Astrocyte of the spinal cord (primary cell): ENCODE results near the gene CAND1.

ENCODE experiments used
- DNase-seq: peaks from one replicate; pipeline ENCODE4 v3.0.0; 2011; ENCODE audit warnings: low read depth, low spot score
- H3K4me3 ChIP-seq: 2 replicates; pipeline ENCODE4 v1.5.1; 2011; ENCODE audit warnings: low read depth, mild to moderate bottlenecking, low read length, moderate library complexity
- CTCF ChIP-seq: IDR thresholded peaks from 2 replicates; pipeline ENCODE4 v1.5.1; 2012; ENCODE audit warnings: low read depth, mild to moderate bottlenecking, low read length, inconsistent platforms
- in situ Hi-C: cut with HindIII; loops from 2 replicates; pipeline ENCODE4 v1.10.0; 2017; ENCODE audit warnings: low sequenced_read_pairs

CAND1 gene

GRCh38 chr12:67268896-67269632 lies at the start of gene CAND1:
TSS of gene CAND1 (plus strand) at chr12:67269358. CDS start at chr12:67269718, 360 bp downstream.
- H3K4me3 ChIP-seq = peak within 1 kb of the TSS; percentile 97
- in situ Hi-C loops = no loop called here
- TF ChIP-seq CTCF = peak; percentile 1
- peak; percentile 99 for DNase-seq

GRCh38 chr12:67220065-67220464 lies 49.1 kb upstream of the CAND1 start:
- H3K4me3 ChIP-seq = no peak overlapping the region
- in situ Hi-C loops = no loop called here
- no peak for DNase-seq
- TF ChIP-seq CTCF = peak; percentile 11

GRCh38 chr12:67222302-67222701 lies 46.9 kb upstream of the CAND1 start:
- H3K4me3 ChIP-seq = no peak overlapping the region
- in situ Hi-C loops = no loop called here
- TF ChIP-seq CTCF = peak; percentile 50
- peak; percentile 37 for DNase-seq

- TF ChIP-seq CTCF = no peak
- in situ Hi-C loops = no loop called here
- DNase-seq = no peak
- H3K4me3 ChIP-seq = no peak overlapping the region
Measured at GRCh38 chr12:67223225-67223624, 45.9 kb upstream of the CAND1 start.

GRCh38 chr12:67237231-67237630 lies 31.9 kb upstream of the CAND1 start:
- no peak for TF ChIP-seq CTCF
- H3K4me3 ChIP-seq = no peak overlapping the region
- no peak for DNase-seq
- in situ Hi-C loops = no loop called here

- in situ Hi-C loops = no loop called here
- no peak for TF ChIP-seq CTCF
- H3K4me3 ChIP-seq = no peak overlapping the region
- DNase-seq = no peak
Measured at GRCh38 chr12:67239061-67239460, 30.1 kb upstream of the CAND1 start.
